K562 (cell line): ENCODE results near the gene RBM17. TPM values are rescaled to one million over a fixed set of nuclear protein-coding genes. Genes with fewer than 3 reads are reported as not detected.

ENCODE experiments used
- BCL6 ChIP-seq: fragments of 250-450 bp; sonication (Bioruptor Pico); IDR thresholded peaks from 2 replicates; pipeline ENCODE4 v1.4.0; 2020
- BRCA1 ChIP-seq, 2 experiments: fragments of 450-650 bp in 1 of 2; sonication (generic) in 1 of 2; formaldehyde crosslinking in 1 of 2; IDR thresholded peaks; 2 replicates each; pipeline versions ENCODE4 v1.5.0 to v1.6.1; 2017 to 2020; ENCODE audit warnings: mild to moderate bottlenecking in 1 of 2, missing genetic modification reagents in 1 of 2
- CHD1 ChIP-seq: fragments of 200-600 bp; sonication (generic); IDR thresholded peaks from one replicate; pipeline ENCODE4 v1.6.1; 2012; ENCODE audit warnings: mild to moderate bottlenecking, moderate library complexity, low read length, inconsistent platforms
- COPS2 ChIP-seq: fragments of 450-650 bp; conservative IDR thresholded peaks from 2 replicates; pipeline ENCODE4 v1.6.1; 2016; ENCODE audit warnings: mild to moderate bottlenecking, moderate library complexity
- CTBP1 ChIP-seq: fragments of 450-650 bp; IDR thresholded peaks from 2 replicates; pipeline ENCODE4 v1.6.1; 2016; ENCODE audit warnings: borderline replicate concordance
- FOXP1 ChIP-seq: sonication (generic); formaldehyde crosslinking; IDR thresholded peaks from 2 replicates; pipeline ENCODE4 v1.8.0; 2022; ENCODE audit warnings: mild to moderate bottlenecking, missing genetic modification reagents
- GABPB2 ChIP-seq: fragments of 250-450 bp; sonication (Bioruptor Pico); conservative IDR thresholded peaks from 2 replicates; pipeline ENCODE4 v1.5.1; 2021; ENCODE audit warnings: mild to moderate bottlenecking
- GTF2E2 ChIP-seq: fragments of 200-800 bp; sonication (Bioruptor generic); IDR thresholded peaks from 2 replicates; pipeline ENCODE4 v1.6.1; 2016; ENCODE audit warnings: missing genetic modification characterization, missing compliant biosample characterization
- HDGF ChIP-seq: fragments of 450-650 bp; IDR thresholded peaks from 2 replicates; pipeline ENCODE4 v1.6.1; 2016
- SPI1 ChIP-seq: IDR thresholded peaks from 2 replicates; pipeline ENCODE4 v1.6.1; 2011; ENCODE audit warnings: low read depth, low read length, control low read depth, borderline replicate concordance
- WHSC1 ChIP-seq: IDR thresholded peaks from one replicate; pipeline ENCODE4 v1.6.1; 2012; ENCODE audit warnings: low read length, control low read depth, inconsistent platforms
- ZBTB17 ChIP-seq: fragments of 450-650 bp; formaldehyde crosslinking; IDR thresholded peaks from 2 replicates; pipeline ENCODE4 v1.4.0; 2020; ENCODE audit warnings: mild to moderate bottlenecking
- ZNF184 ChIP-seq: sonication (generic); formaldehyde crosslinking; IDR thresholded peaks from 2 replicates; pipeline ENCODE4 v1.5.0; 2020; ENCODE audit warnings: missing genetic modification reagents
- ZNF41 ChIP-seq: fragments of 250-450 bp; sonication (Bioruptor Pico); conservative IDR thresholded peaks from 2 replicates; pipeline ENCODE4 v1.4.0; 2020; ENCODE audit warnings: mild to moderate bottlenecking
- ZNF668 ChIP-seq: fragments of 250-450 bp; sonication (Bioruptor Pico); IDR thresholded peaks from 2 replicates; pipeline ENCODE4 v1.8.0; 2022; ENCODE audit warnings: mild to moderate bottlenecking, inconsistent platforms
- ZNF695 ChIP-seq: fragments of 450-650 bp; formaldehyde crosslinking; IDR thresholded peaks from 2 replicates; pipeline ENCODE4 v1.4.0; 2020; ENCODE audit warnings: mild to moderate bottlenecking, moderate library complexity
- polyA plus RNA-seq, 8 experiments: library from polyadenylated mRNA; depleted of rRNA in 4 of 8; stranded (reverse) in 5 of 8; unstranded in 3 of 8; fragments of >200 nt; fragmentation: Nextera tagmentation in 2 of 8; fragmentation: Illumina TruSeq in 1 of 8; extraction: Ambion mirVana in 2 of 8; extraction: Trizol in 1 of 8; gene quantifications; 2 replicates each; pipeline versions ENCODE4 v1.2.1 to v1.2.3, GENCODE V29; 2011 to 2014; ENCODE audit warnings: inconsistent platforms in 1 of 8, missing spikeins in 1 of 8
- total RNA-seq, 7 experiments: library from RNA; depleted of rRNA in 6 of 7; stranded (reverse); fragments of >200 nt in 6 of 7; fragmentation: Illumina TruSeq in 2 of 7; extraction: Trizol in 2 of 7; gene quantifications; 2 replicates each; pipeline versions ENCODE4 v1.2.1 to v1.2.3, GENCODE V29; 2011 to 2021; ENCODE audit warnings: low replicate concordance in 1 of 7
- TF ChIP-seq, protein P1 (sequence below): fragments of 250-450 bp; sonication (Bioruptor Pico); IDR thresholded peaks from 2 replicates; pipeline ENCODE4 v1.5.0; 2021; ENCODE audit warnings: mild to moderate bottlenecking, moderate library complexity
- TF ChIP-seq, protein P2 (sequence below): fragments of 450-650 bp; IDR thresholded peaks from 2 replicates; pipeline ENCODE4 v1.6.1; 2016; ENCODE audit warnings: antibody characterized with exemption
- TF ChIP-seq, protein P3 (sequence below): sonication (generic); formaldehyde crosslinking; IDR thresholded peaks from 2 replicates; pipeline ENCODE4 v1.9.0; 2022; ENCODE audit warnings: mild to moderate bottlenecking, missing genetic modification reagents
- TF ChIP-seq, protein P4 (sequence below): sonication (generic); formaldehyde crosslinking; IDR thresholded peaks from 2 replicates; pipeline ENCODE4 v1.8.0; 2022; ENCODE audit warnings: mild to moderate bottlenecking, low read depth, missing genetic modification reagents
- TF ChIP-seq, protein P5 (sequence below): fragments of 250-450 bp; sonication (Bioruptor Pico); IDR thresholded peaks from 2 replicates; pipeline ENCODE4 v1.8.0; 2021; ENCODE audit warnings: moderate library complexity, mild to moderate bottlenecking, inconsistent platforms
- TF ChIP-seq, protein P6 (sequence below), 2 experiments: IDR thresholded peaks; 2 replicates each; pipeline ENCODE4 v1.6.1; 2011; ENCODE audit warnings: borderline replicate concordance in 1 of 2, control low read depth in 1 of 2, low read depth in 1 of 2, low read length in 1 of 2, mild to moderate bottlenecking in 1 of 2, mixed read lengths in 1 of 2, moderate library complexity in 1 of 2; ENCODE audit not compliant: insufficient read depth in 1 of 2, insufficient read length in 1 of 2, poor library complexity in 1 of 2, severe bottlenecking in 1 of 2; ENCODE audit errors: extremely low read depth in 1 of 2

RBM17 gene
- total and polyA plus RNA-seq, 9 of the 15 experiments (the other 6 are each of a cell fraction or from before 2014, with no cell fraction given), result 23.6 to 217 (median 124) TPM

DNA sequence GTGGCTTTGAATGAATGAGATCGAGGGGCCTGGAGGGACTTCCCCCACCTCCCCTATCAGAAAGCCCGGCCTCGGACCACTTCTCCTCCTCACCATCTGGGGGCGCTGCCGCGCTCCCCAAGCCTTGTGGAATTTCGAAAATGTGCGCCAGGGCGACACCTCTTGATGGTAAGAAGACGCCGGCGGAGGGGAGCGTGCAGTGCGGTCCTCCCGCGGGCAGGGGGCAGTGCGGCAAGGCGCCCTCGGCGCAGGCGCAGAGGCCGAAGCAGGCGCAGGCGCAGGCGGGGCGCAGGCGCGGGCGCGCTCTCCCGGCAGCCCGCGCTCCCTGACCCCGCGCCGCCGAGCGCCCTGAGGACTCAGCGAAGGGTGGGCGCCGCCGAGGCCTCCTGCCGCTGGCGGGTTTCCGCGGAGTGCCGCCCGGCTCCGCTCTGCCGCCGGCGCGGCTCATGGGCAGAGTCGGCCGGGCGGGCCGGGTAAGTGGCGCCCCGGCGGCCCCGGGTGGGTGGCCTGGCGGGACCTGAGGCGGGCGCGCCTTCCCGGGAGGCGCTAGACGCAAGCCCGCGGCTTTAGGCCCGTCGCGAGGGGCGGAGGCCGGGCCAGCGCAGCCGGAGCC, at the start of gene RBM17 (continued):
- TF ChIP-seq, protein P1, sequence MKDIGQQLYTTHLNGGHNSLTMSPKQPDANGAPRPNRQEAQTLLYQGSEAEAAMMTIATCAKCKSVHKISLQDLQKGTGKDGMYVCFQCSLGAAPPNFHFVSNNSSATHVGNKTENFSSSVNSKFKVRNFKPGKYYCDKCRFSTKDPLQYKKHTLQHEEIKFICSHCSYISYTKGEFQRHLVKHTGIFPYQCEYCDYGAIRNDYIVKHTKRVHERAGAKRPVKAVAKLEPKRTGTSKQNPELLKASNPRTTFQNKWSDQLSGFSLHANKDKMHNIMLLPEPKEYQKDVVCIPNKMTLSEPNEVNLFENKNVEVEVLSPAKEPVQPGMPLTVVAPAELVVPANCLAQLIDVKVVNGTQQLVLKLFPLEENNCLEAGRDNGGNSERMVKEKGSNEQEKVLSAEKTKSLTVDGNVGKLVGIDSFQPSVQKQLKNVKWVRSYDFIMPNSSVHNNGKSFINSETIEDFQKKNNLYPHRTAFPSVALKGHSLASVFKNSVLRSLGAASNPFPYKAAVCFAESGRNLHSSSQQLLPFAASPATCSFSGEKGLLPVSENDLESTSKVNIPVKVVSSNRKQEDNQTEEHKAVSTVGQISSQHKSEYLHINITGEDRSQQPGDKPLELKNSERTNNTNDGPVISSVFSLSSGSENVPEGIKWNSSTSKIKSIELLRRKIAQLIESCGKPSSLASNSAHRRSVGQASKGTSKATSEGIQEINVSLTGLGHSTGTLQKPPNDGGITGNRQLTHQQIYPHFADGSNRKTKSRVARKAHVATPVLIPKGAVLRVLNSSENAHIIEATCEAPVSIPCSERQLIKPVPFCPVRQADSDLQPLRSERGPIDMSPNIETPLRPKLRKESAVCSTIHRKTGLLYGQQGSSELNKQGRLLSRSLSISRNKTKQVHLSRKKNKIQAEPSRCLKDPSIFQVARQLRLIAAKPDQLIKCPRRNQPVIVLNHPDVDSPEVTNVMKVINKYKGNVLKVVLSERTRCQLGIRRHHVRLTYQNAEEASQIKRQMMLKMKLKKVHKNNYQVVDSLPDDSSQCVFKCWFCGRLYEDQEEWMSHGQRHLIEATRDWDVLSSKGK, result no peak
- TF ChIP-seq CHD1, result no peak
- TF ChIP-seq SPI1, result 0 out of 2 replicates have a peak, but pooled peaks have one; percentile 28
- no peak for TF ChIP-seq WHSC1
- no peak for TF ChIP-seq FOXP1 (CRISPR knock-in tag)
- TF ChIP-seq HDGF, result no peak
- no peak for TF ChIP-seq BCL6 (CRISPR knock-in tag)
- TF ChIP-seq CTBP1, result peak; percentile 83
- TF ChIP-seq, protein P2, sequence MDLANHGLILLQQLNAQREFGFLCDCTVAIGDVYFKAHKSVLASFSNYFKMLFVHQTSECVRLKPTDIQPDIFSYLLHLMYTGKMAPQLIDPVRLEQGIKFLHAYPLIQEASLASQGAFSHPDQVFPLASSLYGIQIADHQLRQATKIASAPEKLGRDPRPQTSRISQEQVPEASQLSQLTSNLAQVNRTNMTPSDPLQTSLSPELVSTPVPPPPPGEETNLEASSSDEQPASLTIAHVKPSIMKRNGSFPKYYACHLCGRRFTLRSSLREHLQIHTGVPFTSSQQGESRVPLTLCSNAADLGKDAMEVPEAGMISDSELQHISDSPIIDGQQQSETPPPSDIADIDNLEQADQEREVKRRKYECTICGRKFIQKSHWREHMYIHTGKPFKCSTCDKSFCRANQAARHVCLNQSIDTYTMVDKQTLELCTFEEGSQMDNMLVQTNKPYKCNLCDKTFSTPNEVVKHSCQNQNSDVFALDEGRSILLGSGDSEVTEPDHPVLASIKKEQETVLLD, result peak; percentile 63; the same call in 1 of the 2 replicates
- no peak for TF ChIP-seq ZBTB17
- TF ChIP-seq, protein P3, sequence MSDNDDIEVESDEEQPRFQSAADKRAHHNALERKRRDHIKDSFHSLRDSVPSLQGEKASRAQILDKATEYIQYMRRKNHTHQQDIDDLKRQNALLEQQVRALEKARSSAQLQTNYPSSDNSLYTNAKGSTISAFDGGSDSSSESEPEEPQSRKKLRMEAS (CRISPR knock-in tag), result no peak
- no peak for TF ChIP-seq GABPB2 (CRISPR knock-in tag)
- TF ChIP-seq ZNF695, result no peak
- TF ChIP-seq ZNF668, result no peak
- TF ChIP-seq GTF2E2, result no peak
- no peak for TF ChIP-seq BRCA1 (IDR thresholded peaks at IDR 0.05)
- TF ChIP-seq BRCA1 (CRISPR knock-in tag; IDR thresholded peaks at IDR 0.05), result no peak
- TF ChIP-seq, protein P4, sequence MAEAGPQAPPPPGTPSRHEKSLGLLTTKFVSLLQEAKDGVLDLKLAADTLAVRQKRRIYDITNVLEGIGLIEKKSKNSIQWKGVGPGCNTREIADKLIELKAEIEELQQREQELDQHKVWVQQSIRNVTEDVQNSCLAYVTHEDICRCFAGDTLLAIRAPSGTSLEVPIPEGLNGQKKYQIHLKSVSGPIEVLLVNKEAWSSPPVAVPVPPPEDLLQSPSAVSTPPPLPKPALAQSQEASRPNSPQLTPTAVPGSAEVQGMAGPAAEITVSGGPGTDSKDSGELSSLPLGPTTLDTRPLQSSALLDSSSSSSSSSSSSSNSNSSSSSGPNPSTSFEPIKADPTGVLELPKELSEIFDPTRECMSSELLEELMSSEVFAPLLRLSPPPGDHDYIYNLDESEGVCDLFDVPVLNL (CRISPR knock-in tag), result peak; percentile 78; the same call in 1 of the 2 replicates
- no peak for TF ChIP-seq ZNF184 (CRISPR knock-in tag)
- no peak for TF ChIP-seq COPS2
- TF ChIP-seq, protein P5, sequence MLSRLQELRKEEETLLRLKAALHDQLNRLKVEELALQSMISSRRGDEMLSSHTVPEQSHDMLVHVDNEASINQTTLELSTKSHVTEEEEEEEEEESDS (CRISPR knock-in tag), result no peak
- TF ChIP-seq ZNF41, result no peak
- TF ChIP-seq, protein P6, sequence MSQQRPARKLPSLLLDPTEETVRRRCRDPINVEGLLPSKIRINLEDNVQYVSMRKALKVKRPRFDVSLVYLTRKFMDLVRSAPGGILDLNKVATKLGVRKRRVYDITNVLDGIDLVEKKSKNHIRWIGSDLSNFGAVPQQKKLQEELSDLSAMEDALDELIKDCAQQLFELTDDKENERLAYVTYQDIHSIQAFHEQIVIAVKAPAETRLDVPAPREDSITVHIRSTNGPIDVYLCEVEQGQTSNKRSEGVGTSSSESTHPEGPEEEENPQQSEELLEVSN (IDR thresholded peaks at IDR 0.05; ENCODE audit: borderline replicate concordance in 1 of 2, extremely low read depth in 1 of 2, insufficient read depth in 1 of 2, insufficient read length in 1 of 2, low read depth in 1 of 2, low read length in 1 of 2, poor library complexity in 1 of 2, severe bottlenecking in 1 of 2), result peak in 1 of 2 experiments; percentile 77
